ENCODE data around the gene MISP.
"Not testable (repeated sequence)": the region's sequence is repeated elsewhere in the genome, so short reads cannot be mapped to it uniquely, and the experiment has no call there.

The MISP gene

DNA sequence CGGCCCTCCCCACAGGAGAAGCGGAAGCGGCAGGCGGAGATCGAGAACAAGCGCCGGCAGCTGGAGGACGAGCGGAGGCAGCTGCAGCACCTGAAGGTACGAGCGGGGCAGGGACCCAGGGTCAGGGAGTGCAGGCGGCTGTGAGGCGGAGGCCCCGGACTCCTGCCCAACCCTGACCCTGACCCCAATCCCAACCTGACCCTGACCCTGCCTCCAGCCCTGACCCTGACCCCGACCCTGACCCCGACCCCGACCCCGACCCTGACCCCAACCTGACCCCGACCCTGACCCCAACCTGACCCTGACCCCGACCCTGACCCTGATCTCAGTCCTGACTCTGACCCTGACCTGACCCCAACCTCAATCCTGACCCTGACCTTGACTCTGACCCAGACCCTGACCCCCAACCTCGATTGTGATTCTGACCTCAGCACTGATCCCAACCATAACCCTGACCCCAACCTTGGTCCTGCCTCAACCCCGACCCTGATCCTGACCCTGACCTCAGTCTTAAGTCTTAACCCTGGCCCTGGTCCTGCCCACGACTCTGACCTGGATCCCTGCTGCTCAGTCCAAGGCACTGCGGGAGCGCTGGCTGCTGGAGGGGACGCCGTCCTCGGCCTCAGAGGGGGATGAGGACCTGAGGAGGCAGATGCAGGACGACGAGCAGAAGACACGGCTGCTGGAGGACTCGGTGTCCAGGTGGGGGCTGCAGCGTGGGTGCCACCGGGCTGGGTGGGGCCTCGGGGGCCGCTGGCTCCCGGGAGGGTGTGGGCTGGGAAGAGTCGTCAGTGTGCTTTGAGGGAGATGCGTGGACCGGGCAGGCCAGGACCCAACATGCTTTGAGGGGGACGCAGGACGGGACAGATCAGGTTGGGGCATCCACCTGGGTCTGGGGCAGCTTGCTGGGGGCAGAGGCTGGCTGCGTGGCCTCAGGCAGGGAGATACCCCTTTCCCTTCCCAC is 23.6 kb upstream of the MISP start:
- H3K36me3 ChIP-seq (ENCODE audit: control insufficient read depth, insufficient read depth, low read length, severe bottlenecking) = peaks cover 26% of the 10 kb centered on the region
- H3K27me3 ChIP-seq (replicated peaks; ENCODE audit: control insufficient read depth, insufficient read depth, low read length) = no peaks in the 10 kb centered on the region
- H3K9me3 ChIP-seq (ENCODE audit: control insufficient read depth, low read length) = no peaks in the 10 kb centered on the region
- no peak overlapping the region for H3K9ac ChIP-seq (ENCODE audit: low read length)
- H3K4me1 ChIP-seq (ENCODE audit: control insufficient read depth, insufficient read depth, low read length) = no peaks in the 10 kb centered on the region
- no peak for DNase-seq (ENCODE audit: low read depth)
- H3K4me3 ChIP-seq (ENCODE audit: low read length) = no peak overlapping the region

DNA sequence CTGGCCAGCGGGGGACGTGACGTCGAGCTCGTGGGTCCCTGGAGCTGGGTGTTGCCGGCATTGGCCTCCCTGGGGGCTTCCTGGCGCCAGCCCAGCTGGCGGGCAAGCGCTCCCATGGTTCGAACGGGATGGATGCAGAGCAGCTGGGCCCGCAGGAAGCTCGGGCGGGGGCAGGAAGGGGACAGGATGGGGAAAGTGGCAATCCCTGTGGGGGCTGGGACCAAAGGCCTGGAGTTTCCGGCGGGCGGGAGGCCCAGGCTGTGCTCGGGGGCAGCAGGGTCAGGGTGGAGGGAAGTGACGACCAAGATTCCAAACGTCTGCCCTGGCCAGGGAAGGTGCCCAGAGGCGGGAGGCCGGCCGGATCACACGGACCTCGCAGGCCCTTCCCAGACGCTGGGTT is 22.9 kb upstream of the MISP start:
- Histone ChIP-seq H3K4me3 (ENCODE audit: low read length) (no peak overlapping the region), H3K9me3 (ENCODE audit: control insufficient read depth, low read length) (no peaks in the 10 kb centered on the region), H3K36me3 (ENCODE audit: control insufficient read depth, insufficient read depth, low read length, severe bottlenecking) (peaks cover 31% of the 10 kb centered on the region), H3K9ac (ENCODE audit: low read length) (no peak overlapping the region), H3K4me1 (ENCODE audit: control insufficient read depth, insufficient read depth, low read length) (no peaks in the 10 kb centered on the region), H3K27me3 (replicated peaks; ENCODE audit: control insufficient read depth, insufficient read depth, low read length) (no peaks in the 10 kb centered on the region)
- DNase-seq (ENCODE audit: low read depth) = no peak

DNA sequence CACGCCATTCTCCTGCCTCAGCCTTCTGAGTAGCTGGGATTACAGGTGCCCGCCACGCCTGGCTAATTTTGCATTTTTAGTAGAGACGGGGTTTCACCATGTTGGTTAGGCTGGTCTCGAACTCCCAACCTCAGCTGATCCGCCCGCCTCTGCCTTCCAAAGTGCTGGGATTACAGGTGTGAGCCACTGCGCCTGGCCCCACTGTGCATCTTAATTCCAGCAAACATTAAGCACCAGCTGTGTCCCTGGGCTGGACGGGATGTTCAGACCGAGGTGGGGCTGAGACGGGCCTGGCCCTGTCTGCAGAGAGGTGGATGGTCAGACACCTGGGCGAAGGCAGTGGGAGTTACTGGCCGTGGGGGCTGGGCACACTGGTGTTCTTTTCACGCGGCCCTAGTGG is 21.3 kb upstream of the MISP start:
- H3K9me3 ChIP-seq (ENCODE audit: control insufficient read depth, low read length); H3K9ac ChIP-seq (ENCODE audit: low read length); H3K4me3 ChIP-seq (ENCODE audit: low read length); H3K27me3 ChIP-seq (replicated peaks; ENCODE audit: control insufficient read depth, insufficient read depth, low read length); H3K4me1 ChIP-seq (ENCODE audit: control insufficient read depth, insufficient read depth, low read length); DNase-seq (ENCODE audit: low read depth): not testable (repeated sequence)
- H3K36me3 ChIP-seq (ENCODE audit: control insufficient read depth, insufficient read depth, low read length, severe bottlenecking) = peaks cover 34% of the 10 kb centered on the region

DNA sequence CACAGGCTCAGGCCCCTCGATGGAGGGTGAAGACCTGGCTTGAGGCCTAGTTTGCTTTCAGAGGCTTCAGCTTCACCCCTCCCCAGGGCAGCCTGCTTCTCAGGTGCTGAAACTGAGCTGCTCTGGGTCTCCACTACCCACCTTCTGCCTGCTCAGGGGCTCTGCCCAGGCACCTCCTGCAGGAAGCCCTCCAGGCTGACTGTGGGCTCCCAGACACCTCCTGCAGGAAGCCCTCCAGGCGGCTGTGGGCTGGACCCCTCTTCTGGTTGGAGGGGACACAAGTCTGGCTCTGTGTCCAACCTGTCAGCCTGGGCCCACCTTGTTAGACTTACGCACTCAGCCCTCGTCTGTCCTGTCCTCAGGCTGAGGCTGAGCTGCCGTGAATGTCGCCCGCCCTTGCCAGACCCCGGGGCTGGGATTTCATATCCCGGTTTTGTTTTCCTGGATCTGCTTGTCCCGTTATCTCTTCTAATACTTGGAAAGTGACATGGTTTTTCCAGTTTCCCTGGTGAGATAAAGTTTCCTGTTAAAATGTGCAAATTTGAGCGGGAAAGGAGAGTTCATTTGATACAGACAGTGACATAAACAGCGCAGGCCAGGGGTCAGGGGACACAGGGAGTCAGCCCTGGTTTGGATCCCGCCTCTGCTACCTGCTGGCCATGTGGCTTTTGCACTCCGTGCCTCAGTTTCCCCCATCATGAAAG is 20.8 kb upstream of the MISP start:
- Histone ChIP-seq H3K36me3 (ENCODE audit: control insufficient read depth, insufficient read depth, low read length, severe bottlenecking) (peaks cover 34% of the 10 kb centered on the region), H3K9me3 (ENCODE audit: control insufficient read depth, low read length) (no peaks in the 10 kb centered on the region), H3K27me3 (replicated peaks; ENCODE audit: control insufficient read depth, insufficient read depth, low read length) (no peaks in the 10 kb centered on the region), H3K4me3 (ENCODE audit: low read length) (no peak overlapping the region), H3K9ac (ENCODE audit: low read length) (no peak overlapping the region), H3K4me1 (ENCODE audit: control insufficient read depth, insufficient read depth, low read length) (no peaks in the 10 kb centered on the region)
- no peak for DNase-seq (ENCODE audit: low read depth)

DNA sequence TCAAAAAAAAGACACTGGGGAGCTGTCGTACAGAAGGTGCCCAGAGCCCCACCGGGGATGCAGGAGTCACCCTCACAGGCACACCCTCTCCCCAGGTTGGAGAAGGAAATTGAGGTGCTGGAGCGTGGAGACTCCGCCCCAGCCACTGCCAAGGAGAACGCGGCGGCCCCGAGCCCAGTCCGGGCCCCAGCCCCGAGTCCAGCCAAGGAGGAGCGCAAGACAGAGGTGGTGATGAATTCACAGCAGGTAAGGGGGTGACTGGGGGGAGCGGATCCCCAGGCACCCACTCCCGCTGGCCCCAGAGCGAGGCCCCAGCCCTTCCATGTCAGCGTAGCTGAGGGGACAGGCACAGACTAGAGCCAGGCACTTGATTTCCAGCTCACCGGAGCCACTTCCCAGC is 19.9 kb upstream of the MISP start:
- no peak overlapping the region for H3K4me3 ChIP-seq (ENCODE audit: low read length)
- H3K27me3 ChIP-seq (replicated peaks; ENCODE audit: control insufficient read depth, insufficient read depth, low read length) = no peaks in the 10 kb centered on the region
- no peaks in the 10 kb centered on the region for H3K9me3 ChIP-seq (ENCODE audit: control insufficient read depth, low read length)
- H3K9ac ChIP-seq (ENCODE audit: low read length) = no peak overlapping the region
- DNase-seq (ENCODE audit: low read depth) = no peak
- H3K4me1 ChIP-seq (ENCODE audit: control insufficient read depth, insufficient read depth, low read length) = no peaks in the 10 kb centered on the region
- H3K36me3 ChIP-seq (ENCODE audit: control insufficient read depth, insufficient read depth, low read length, severe bottlenecking) = peaks cover 34% of the 10 kb centered on the region

DNA sequence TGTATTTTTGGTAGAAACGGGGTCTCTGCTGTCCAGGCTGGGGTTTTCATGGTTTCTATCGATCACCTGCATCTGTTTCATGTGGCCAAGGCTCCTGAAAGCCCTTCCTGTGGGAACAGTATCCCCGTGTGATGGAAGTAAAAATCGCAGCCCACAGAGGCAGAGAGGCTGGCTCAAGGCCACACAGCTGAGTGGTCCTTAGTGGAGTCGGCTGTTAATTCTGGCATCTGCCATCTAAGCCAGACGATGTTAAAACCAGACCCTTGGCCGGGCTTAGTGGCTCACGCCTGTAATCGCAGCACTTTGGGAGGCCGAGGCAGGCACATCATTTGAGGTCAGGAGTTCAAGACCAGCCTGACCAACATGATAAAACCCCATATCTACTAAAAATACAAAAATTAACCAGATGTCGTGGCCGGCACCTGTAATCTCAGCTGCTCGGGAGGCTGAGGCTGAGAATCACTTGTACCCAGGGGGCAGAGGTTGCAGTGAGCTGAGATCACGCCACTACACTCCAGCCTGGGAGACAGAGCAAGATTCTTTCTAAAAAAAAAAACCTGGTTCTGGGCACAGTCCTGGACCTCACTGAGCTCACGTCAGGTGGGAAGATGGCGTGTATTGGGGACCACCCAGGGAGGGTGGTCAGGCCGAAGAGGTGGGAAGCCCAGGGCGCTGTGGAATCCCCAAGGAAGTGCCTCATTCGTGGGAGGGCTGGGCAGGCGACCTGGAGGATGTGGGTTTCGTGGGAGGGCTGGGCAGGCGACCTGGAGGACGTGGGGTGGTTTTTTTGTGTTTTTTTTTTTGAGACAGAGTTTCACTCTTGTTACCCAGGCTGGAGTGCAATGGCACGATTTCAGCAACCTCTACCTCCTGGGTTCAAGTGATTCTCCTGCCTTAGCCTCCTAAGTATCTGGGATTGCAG is 18.5 kb upstream of the MISP start:
- no peak for DNase-seq (ENCODE audit: low read depth)
- no peak overlapping the region for H3K9ac ChIP-seq (ENCODE audit: low read length)
- no peaks in the 10 kb centered on the region for H3K9me3 ChIP-seq (ENCODE audit: control insufficient read depth, low read length)
- no peaks in the 10 kb centered on the region for H3K27me3 ChIP-seq (replicated peaks; ENCODE audit: control insufficient read depth, insufficient read depth, low read length)
- H3K4me3 ChIP-seq (ENCODE audit: low read length) = no peak overlapping the region
- no peaks in the 10 kb centered on the region for H3K4me1 ChIP-seq (ENCODE audit: control insufficient read depth, insufficient read depth, low read length)
- peaks cover 38% of the 10 kb centered on the region for H3K36me3 ChIP-seq (ENCODE audit: control insufficient read depth, insufficient read depth, low read length, severe bottlenecking)

DNA sequence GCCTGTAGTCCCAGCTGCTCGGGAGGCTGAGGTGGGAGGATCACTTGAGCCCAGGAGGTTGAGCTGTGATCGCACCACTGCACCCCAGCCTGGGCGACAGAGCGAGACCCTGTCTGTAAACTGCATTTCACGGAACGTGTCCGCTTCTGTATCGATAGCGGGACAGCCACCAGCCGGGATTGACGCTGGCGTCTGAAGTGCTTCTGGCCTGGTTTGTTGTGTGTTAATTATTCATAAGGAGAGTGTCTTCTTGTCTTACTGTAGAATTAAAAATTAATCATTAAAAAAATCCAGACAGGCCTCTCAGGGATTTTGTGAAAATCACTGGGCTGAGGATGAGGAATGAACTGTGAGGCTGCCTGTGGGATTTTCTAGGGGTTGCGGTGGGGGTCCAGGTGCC is 16.2 kb upstream of the MISP start:
- no peak for DNase-seq (ENCODE audit: low read depth)
- Histone ChIP-seq H3K36me3 (ENCODE audit: control insufficient read depth, insufficient read depth, low read length, severe bottlenecking) (peaks cover 32% of the 10 kb centered on the region), H3K4me1 (ENCODE audit: control insufficient read depth, insufficient read depth, low read length) (no peaks in the 10 kb centered on the region), H3K9ac (ENCODE audit: low read length) (no peak overlapping the region), H3K4me3 (ENCODE audit: low read length) (no peak overlapping the region), H3K9me3 (ENCODE audit: control insufficient read depth, low read length) (no peaks in the 10 kb centered on the region), H3K27me3 (replicated peaks; ENCODE audit: control insufficient read depth, insufficient read depth, low read length) (no peaks in the 10 kb centered on the region)

DNA sequence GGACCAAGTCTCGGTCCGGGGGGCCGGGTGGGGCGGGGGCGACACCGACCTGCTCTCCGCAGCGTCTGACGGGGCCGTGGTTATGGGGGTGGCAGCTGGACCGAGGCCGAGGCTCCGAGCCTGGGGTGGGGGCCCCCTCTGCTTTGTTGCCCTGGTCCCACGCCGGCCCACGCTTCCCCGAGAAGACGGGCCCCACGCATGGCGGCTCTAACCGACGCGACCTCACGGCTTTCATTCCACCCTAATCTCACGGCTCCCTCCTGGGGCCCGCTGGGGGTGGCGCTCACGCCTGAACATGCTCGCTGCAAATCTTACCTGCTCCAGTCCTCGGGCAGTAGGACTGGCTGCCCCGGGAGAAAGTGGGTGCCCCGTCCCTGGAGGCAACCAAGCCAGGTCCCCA is 14.8 kb upstream of the MISP start:
- Histone ChIP-seq H3K36me3 (ENCODE audit: control insufficient read depth, insufficient read depth, low read length, severe bottlenecking) (peaks cover 28% of the 10 kb centered on the region), H3K9me3 (ENCODE audit: control insufficient read depth, low read length) (no peaks in the 10 kb centered on the region), H3K4me1 (ENCODE audit: control insufficient read depth, insufficient read depth, low read length) (no peaks in the 10 kb centered on the region), H3K27me3 (replicated peaks; ENCODE audit: control insufficient read depth, insufficient read depth, low read length) (no peaks in the 10 kb centered on the region), H3K9ac (ENCODE audit: low read length) (no peak overlapping the region), H3K4me3 (ENCODE audit: low read length) (no peak overlapping the region)
- no peak for DNase-seq (ENCODE audit: low read depth)

DNA sequence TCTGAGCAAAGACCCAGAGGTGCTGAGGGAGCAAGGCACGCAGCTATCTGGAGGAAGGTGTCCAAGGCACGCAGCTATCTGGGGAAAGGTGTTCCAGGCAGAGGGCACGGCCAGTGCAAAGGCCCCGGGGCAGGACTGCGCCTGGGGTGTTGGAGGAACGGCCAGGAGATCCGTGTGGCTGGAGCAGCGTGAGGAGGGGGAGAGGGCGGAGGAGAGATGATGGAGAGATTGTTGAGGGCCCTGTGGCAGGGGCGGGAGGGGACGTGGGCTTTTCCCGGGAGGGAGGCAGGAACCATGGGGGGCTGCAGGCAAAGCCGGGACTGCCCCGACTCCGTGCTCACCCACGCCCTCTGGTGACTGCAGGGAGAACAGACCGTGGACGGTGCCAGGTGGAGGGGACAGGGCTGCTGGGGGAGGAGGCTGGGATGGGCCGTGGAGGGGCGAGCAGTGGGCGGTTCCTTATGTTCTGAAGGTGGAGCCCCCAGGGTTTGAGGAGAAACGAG is 13.3 kb upstream of the MISP start:
- DNase-seq (ENCODE audit: low read depth) = peak; percentile 69
- no peaks in the 10 kb centered on the region for H3K27me3 ChIP-seq (replicated peaks; ENCODE audit: control insufficient read depth, insufficient read depth, low read length)
- H3K9me3 ChIP-seq (ENCODE audit: control insufficient read depth, low read length) = no peaks in the 10 kb centered on the region
- peaks cover 15% of the 10 kb centered on the region for H3K36me3 ChIP-seq (ENCODE audit: control insufficient read depth, insufficient read depth, low read length, severe bottlenecking)
- H3K4me1 ChIP-seq (ENCODE audit: control insufficient read depth, insufficient read depth, low read length) = no peaks in the 10 kb centered on the region
- no peak overlapping the region for H3K4me3 ChIP-seq (ENCODE audit: low read length)
- no peak overlapping the region for H3K9ac ChIP-seq (ENCODE audit: low read length)

DNA sequence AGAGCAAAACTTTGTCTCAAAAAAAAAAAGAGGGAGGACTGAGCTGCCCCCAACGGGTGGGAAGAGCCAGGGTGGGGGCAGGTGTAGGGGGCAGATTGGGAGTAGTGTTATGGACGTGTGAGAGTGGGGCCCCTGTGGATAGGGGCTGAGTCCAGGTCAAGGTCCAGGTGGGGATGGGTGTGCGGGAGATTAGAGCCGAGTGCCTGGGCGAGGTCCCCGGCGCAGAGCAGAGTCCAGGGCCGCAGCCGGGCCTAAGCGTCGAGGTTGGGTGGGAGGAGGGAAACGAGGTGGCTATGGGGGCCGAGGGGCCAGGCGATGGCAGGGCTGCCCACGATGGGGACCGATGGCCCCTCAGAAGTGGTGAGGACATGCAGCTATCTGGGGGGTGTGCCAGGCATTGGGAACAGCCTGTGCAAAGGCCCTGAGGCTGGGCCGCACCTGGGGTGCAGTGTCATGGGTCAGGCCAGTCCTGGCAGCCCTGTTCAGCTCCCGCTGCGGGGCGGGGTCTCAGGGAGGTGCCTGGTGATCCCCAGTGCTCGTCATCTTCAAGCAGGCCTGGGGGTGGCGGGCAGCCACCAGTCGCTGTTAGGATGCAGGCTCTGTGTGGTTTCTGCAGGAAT is 12.3 kb upstream of the MISP start:
- H3K36me3 ChIP-seq (ENCODE audit: control insufficient read depth, insufficient read depth, low read length, severe bottlenecking) = peaks cover 11% of the 10 kb centered on the region
- H3K4me1 ChIP-seq (ENCODE audit: control insufficient read depth, insufficient read depth, low read length) = peaks cover 5% of the 10 kb centered on the region
- no peaks in the 10 kb centered on the region for H3K9me3 ChIP-seq (ENCODE audit: control insufficient read depth, low read length)
- DNase-seq (ENCODE audit: low read depth) = no peak
- H3K9ac ChIP-seq (ENCODE audit: low read length) = no peak overlapping the region
- no peak overlapping the region for H3K4me3 ChIP-seq (ENCODE audit: low read length)
- no peaks in the 10 kb centered on the region for H3K27me3 ChIP-seq (replicated peaks; ENCODE audit: control insufficient read depth, insufficient read depth, low read length)

Data from adipocyte (in vitro differentiated cells).